OCI-LY1 (cell line): Measurements from ENCODE around the gene C22orf39.

Experiments
- H2AFZ ChIP-seq: fragments of 200-600 bp; sonication (generic), shearing (Covaris generic); 2 replicates; pipeline ENCODE4 v1.6.0; 2014; ENCODE audit warnings: antibody characterized with exemption, mild to moderate bottlenecking, low read length
- H3F3A ChIP-seq: fragments of 200-600 bp; sonication (generic), shearing (Covaris generic); 2 replicates; pipeline ENCODE4 v1.6.0; 2014; ENCODE audit warnings: mild to moderate bottlenecking, antibody characterized with exemption, low read length, moderate library complexity; ENCODE audit not compliant: insufficient read depth
- H3K27ac ChIP-seq: fragments of 200-600 bp; sonication (generic); 2 replicates; pipeline ENCODE4 v1.5.1; 2014; ENCODE audit warnings: low read length, mixed run types, mild to moderate bottlenecking, low read depth; ENCODE audit not compliant: poor library complexity, severe bottlenecking
- H3K27me3 ChIP-seq: fragments of 200-600 bp; sonication (generic); 2 replicates; pipeline ENCODE4 v1.6.0; 2014; ENCODE audit warnings: antibody characterized with exemption, mild to moderate bottlenecking, low read length, moderate library complexity; ENCODE audit not compliant: insufficient read depth
- H3K36me3 ChIP-seq: fragments of 200-600 bp; sonication (generic); 2 replicates; pipeline ENCODE4 v1.6.1; 2014; ENCODE audit warnings: mild to moderate bottlenecking, antibody characterized with exemption, low read length, moderate library complexity, mixed read lengths; ENCODE audit not compliant: insufficient read depth
- H3K4me1 ChIP-seq: fragments of 200-600 bp; sonication (generic); 2 replicates; pipeline ENCODE4 v1.5.1; 2014; ENCODE audit warnings: mild to moderate bottlenecking, low read length, moderate library complexity; ENCODE audit not compliant: insufficient read depth, severe bottlenecking
- H3K4me2 ChIP-seq: fragments of 200-600 bp; sonication (generic), shearing (Covaris generic); 2 replicates; pipeline ENCODE4 v1.6.1; 2014; ENCODE audit warnings: low read length
- H3K4me3 ChIP-seq: fragments of 200-600 bp; sonication (generic); 2 replicates; pipeline ENCODE4 v1.5.1; 2014; ENCODE audit warnings: low read length, low read depth, mild to moderate bottlenecking, mixed read lengths; ENCODE audit not compliant: poor library complexity, severe bottlenecking
- H3K79me2 ChIP-seq: fragments of 200-600 bp; shearing (Covaris generic); 2 replicates; pipeline ENCODE4 v1.6.1; 2016; ENCODE audit warnings: mixed run types, low read length, mixed read lengths; ENCODE audit not compliant: insufficient read depth
- H3K9ac ChIP-seq: fragments of 200-600 bp; sonication (generic), shearing (Covaris generic); 2 replicates; pipeline ENCODE4 v1.6.1; 2014; ENCODE audit warnings: mild to moderate bottlenecking, low read length, mixed read lengths
- H3K9me2 ChIP-seq: fragments of 200-600 bp; sonication (generic), shearing (Covaris generic); 2 replicates; pipeline ENCODE4 v1.6.1; 2014; ENCODE audit warnings: low read depth, mild to moderate bottlenecking, low read length, mixed read lengths
- H3K9me3 ChIP-seq: fragments of 200-600 bp; shearing (Covaris generic); 2 replicates; pipeline ENCODE4 v1.6.1; 2014; ENCODE audit warnings: low read length, mixed read lengths
- H4K20me1 ChIP-seq: fragments of 200-600 bp; sonication (generic), shearing (Covaris generic); 2 replicates; pipeline ENCODE4 v1.6.0; 2016; ENCODE audit warnings: mild to moderate bottlenecking, low read length; ENCODE audit not compliant: insufficient read depth
- CTCF ChIP-seq: fragments of 200-600 bp; sonication (generic), shearing (Covaris generic); IDR thresholded peaks from 2 replicates; pipeline ENCODE4 v1.5.1; 2017; ENCODE audit warnings: mild to moderate bottlenecking, antibody characterized with exemption, low read length, moderate library complexity, mixed read lengths
- EZH2 ChIP-seq: fragments of 200-600 bp; sonication (generic), shearing (Covaris generic); IDR thresholded peaks from 2 replicates; pipeline ENCODE4 v1.8.0; 2017; ENCODE audit warnings: borderline replicate concordance, mixed run types, mild to moderate bottlenecking, antibody characterized with exemption, low read length, moderate library complexity, mixed read lengths

The C22orf39 gene

GRCh38 chr22:19398206-19398605 is 49.3 kb downstream of the C22orf39 start:
- no peaks in the 10 kb centered on the region for H3K79me2 ChIP-seq
- H3F3A ChIP-seq: no peaks in the 10 kb centered on the region
- TF ChIP-seq CTCF (no peak), EZH2 (no peak)
- H2AFZ ChIP-seq: no peak overlapping the region
- H3K4me2 ChIP-seq: no peak overlapping the region
- H3K9me2 ChIP-seq: no peaks in the 10 kb centered on the region
- no peak overlapping the region for H3K9ac ChIP-seq
- H3K27ac ChIP-seq: no peak overlapping the region
- H3K9me3 ChIP-seq: no peaks in the 10 kb centered on the region
- H4K20me1 ChIP-seq: no peaks in the 10 kb centered on the region
- H3K27me3 ChIP-seq: no peaks in the 10 kb centered on the region
- H3K4me1 ChIP-seq: no peaks in the 10 kb centered on the region
- peaks cover 93% of the 10 kb centered on the region for H3K36me3 ChIP-seq
- H3K4me3 ChIP-seq: no peak overlapping the region

- Histone ChIP-seq H3K9me3 (no peaks in the 10 kb centered on the region), H2AFZ (no peak overlapping the region), H3F3A (no peaks in the 10 kb centered on the region), H3K79me2 (no peaks in the 10 kb centered on the region), H3K27ac (no peak overlapping the region), H3K4me1 (no peaks in the 10 kb centered on the region), H3K27me3 (no peaks in the 10 kb centered on the region), H3K9me2 (no peaks in the 10 kb centered on the region), H3K36me3 (peaks cover 95% of the 10 kb centered on the region), H3K4me3 (no peak overlapping the region), H4K20me1 (no peaks in the 10 kb centered on the region), H3K9ac (no peak overlapping the region), H3K4me2 (no peak overlapping the region)
- no peak for TF ChIP-seq CTCF
- no peak for TF ChIP-seq EZH2
These were observed 49.8 kb downstream of the C22orf39 start for GRCh38 chr22:19397734-19398104.

GRCh38 chr22:19396934-19397733 is 50.4 kb downstream of the C22orf39 start:
- H4K20me1 ChIP-seq: no peaks in the 10 kb centered on the region
- peaks cover 95% of the 10 kb centered on the region for H3K36me3 ChIP-seq
- H3K4me2 ChIP-seq: no peak overlapping the region
- TF ChIP-seq EZH2 (no peak), CTCF (no peak)
- H3K27ac ChIP-seq: no peak overlapping the region
- no peaks in the 10 kb centered on the region for H3K4me1 ChIP-seq
- H3K27me3 ChIP-seq: no peaks in the 10 kb centered on the region
- H3F3A ChIP-seq: no peaks in the 10 kb centered on the region
- H2AFZ ChIP-seq: no peak overlapping the region
- no peak overlapping the region for H3K9ac ChIP-seq
- H3K9me3 ChIP-seq: no peaks in the 10 kb centered on the region
- no peak overlapping the region for H3K4me3 ChIP-seq
- H3K9me2 ChIP-seq: no peaks in the 10 kb centered on the region
- no peaks in the 10 kb centered on the region for H3K79me2 ChIP-seq
